GM12872 (cell line): Measurements from ENCODE around the gene TFB2M.

Experiments
- CTCF ChIP-seq: IDR thresholded peaks from 3 replicates; pipeline ENCODE4 v1.5.1; 2011; ENCODE audit warnings: low read depth, mild to moderate bottlenecking, low read length, moderate library complexity; ENCODE audit not compliant: insufficient read depth

The TFB2M gene

GRCh38 chr1:246508897-246509688, 57.0 kb downstream of the TFB2M start:
- TF ChIP-seq CTCF = no peak

GRCh38 chr1:246506674-246507481, 59.2 kb downstream of the TFB2M start, which contains the start of gene SMYD3:
Gene SMYD3, minus strand, starts transcription at chr1:246507279.
- peak; percentile 29; the same call in 1 of the 3 replicates for TF ChIP-seq CTCF

- no peak for TF ChIP-seq CTCF
Measured at GRCh38 chr1:246506367-246506673, 59.7 kb downstream of the TFB2M start.

GRCh38 chr1:246503341-246503740, 62.7 kb downstream of the TFB2M start:
- TF ChIP-seq CTCF = no peak

- peak; percentile 61 for TF ChIP-seq CTCF
Measured at GRCh38 chr1:246497331-246497915, 68.6 kb downstream of the TFB2M start.

GRCh38 chr1:246492611-246493245, 73.3 kb downstream of the TFB2M start:
- peak; percentile 63 for TF ChIP-seq CTCF

GRCh38 chr1:246491551-246492053, 74.5 kb downstream of the TFB2M start:
- no peak for TF ChIP-seq CTCF
